ENCODE data around the gene CCDC157. TPM values are rescaled to one million over a fixed set of nuclear protein-coding genes. Genes with fewer than 3 reads are reported as not detected.

Gene CCDC157
- total RNA-seq, 1 experiment from 2014 or later = 4.9 TPM

DNA sequence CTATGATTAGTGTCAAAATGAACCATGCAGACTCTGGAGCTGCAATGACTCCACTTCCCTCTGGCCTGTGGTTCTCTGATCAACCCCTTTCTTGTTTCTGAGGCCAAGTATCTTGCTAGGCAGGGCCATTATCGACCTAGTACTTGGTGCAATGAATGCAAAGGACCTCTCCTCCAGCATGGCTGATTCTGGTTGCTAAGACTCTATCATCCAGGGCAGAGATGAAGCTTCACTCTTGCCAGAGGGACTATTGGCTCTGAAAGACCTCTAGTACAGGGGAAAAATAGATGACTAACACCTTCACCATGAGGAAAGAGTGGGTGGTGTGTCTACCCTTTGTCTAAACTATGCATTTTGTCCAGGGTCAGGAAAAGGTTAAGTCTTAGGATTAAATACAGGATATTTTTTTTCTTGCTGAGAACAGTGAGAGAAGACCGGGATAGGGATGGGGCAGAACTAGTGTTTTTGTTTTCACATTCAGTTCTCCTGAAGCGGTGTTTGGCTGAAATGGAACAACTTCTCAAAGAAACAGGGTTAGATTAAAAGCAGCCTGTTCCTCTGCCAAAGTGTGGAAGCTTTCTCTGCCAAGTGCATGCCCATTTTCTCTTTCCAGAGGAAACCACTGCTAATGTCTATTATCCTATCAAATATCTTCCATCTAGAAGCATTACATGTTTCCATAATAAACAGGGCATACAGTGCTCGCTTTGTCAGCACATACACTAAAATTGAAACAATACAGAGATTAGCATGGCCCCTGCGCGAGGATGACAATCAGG lies 63.7 kb downstream of the CCDC157 start:
- Mint-ChIP-seq H3K4me3 (ENCODE audit: unreplicated experiment) (peak overlapping the region; percentile 16), H3K27me3 (ENCODE audit: insufficient read depth, unreplicated experiment) (no peaks in the 10 kb centered on the region), H3K9me3 (ENCODE audit: unreplicated experiment) (no peaks in the 10 kb centered on the region), H3K27ac (ENCODE audit: unreplicated experiment) (peak overlapping the region; percentile 64), H3K4me1 (ENCODE audit: low read depth, unreplicated experiment) (peaks cover 40% of the 10 kb centered on the region), H3K36me3 (ENCODE audit: insufficient read depth, unreplicated experiment) (peaks cover 25% of the 10 kb centered on the region)
- DNase-seq = no peak
- intact Hi-C loops (cut with micrococcal nuclease; ENCODE audit: unreplicated experiment) = no loop called here
- no peak overlapping the region for H3K4me3 ChIP-seq (ENCODE audit: low read depth, low read length)
- H3K27me3 ChIP-seq (replicated peaks; ENCODE audit: control insufficient read depth, insufficient read depth, low read length) = no peaks in the 10 kb centered on the region
- peaks cover 1% of the 10 kb centered on the region; the same call in 1 of the 2 replicates for H3K36me3 ChIP-seq (ENCODE audit: control insufficient read depth, insufficient read depth, low read length)
- BruUV-seq (replicated peaks) = no TSS peak
- H3K9me3 ChIP-seq = no peaks in the 10 kb centered on the region
- TF ChIP-seq, protein P1, sequence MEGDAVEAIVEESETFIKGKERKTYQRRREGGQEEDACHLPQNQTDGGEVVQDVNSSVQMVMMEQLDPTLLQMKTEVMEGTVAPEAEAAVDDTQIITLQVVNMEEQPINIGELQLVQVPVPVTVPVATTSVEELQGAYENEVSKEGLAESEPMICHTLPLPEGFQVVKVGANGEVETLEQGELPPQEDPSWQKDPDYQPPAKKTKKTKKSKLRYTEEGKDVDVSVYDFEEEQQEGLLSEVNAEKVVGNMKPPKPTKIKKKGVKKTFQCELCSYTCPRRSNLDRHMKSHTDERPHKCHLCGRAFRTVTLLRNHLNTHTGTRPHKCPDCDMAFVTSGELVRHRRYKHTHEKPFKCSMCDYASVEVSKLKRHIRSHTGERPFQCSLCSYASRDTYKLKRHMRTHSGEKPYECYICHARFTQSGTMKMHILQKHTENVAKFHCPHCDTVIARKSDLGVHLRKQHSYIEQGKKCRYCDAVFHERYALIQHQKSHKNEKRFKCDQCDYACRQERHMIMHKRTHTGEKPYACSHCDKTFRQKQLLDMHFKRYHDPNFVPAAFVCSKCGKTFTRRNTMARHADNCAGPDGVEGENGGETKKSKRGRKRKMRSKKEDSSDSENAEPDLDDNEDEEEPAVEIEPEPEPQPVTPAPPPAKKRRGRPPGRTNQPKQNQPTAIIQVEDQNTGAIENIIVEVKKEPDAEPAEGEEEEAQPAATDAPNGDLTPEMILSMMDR (IDR thresholded peaks at IDR 0.05; ENCODE audit: insufficient read depth in 1 of 2, low read depth in 1 of 2, low read length in 1 of 2, severe bottlenecking in 1 of 2, unreplicated experiment in 1 of 2) = no peak
- ChIA-PET CTCF (interaction anchor here (0.6 kb wide), 1 partner anchor 28 kb away, joined by 3 read pairs; no protein-coding TSS in a partner anchor), POLR2A (no interaction called here)
- peaks cover 72% of the 10 kb centered on the region for H3K4me1 ChIP-seq

DNA sequence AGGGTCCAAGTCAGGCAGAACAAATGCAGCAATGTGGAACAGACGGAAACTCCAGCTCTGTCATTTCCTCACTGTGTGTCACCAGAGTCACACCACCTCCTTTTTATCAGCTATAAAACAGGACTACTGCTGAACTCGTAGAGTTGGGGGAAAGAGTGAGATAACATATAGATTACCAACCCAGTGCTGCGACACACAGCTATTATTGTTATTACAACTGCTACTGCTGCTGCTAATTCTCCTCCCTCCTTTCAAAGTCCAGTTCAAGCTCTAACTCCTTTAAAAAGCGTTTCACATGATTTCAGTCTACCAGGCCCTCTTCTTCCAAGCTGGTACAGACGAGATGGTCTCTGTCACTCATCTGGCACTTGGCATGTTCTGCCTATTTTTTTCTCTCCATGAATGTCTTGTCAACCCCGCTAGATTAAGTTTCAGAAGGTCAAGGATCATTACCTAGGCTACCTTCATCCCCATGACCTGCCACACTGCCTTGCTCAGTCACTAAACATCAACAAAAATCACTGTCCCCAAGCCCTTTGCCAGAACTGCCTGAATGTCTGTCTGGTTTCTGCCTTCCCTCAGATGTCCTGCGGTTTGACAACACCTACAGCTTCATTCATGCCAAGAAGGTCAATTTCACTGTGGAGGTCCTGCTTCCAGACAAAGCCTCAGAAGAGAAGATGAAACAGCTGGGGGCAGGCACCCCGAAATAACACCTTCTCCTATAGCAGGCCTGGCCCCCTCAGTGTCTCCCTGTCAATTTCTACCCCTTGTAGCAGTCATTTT lies 65.1 kb downstream of the CCDC157 start:
- CTCF ChIA-PET = interaction anchor here (0.6 to 4.3 kb wide), 5 partner anchors 9 to 1117 kb away, joined by 3 to 29 read pairs (median 4); partner anchors contain the start of gene SEC14L2
- POLR2A ChIA-PET = interaction anchor here (0.6 kb wide), 1 partner anchor 364 kb away, joined by 4 read pairs; no protein-coding TSS in a partner anchor
- intact Hi-C loops (cut with micrococcal nuclease; ENCODE audit: unreplicated experiment) = no loop called here
- peaks cover 63% of the 10 kb centered on the region for H3K4me1 ChIP-seq
- peaks cover 28% of the 10 kb centered on the region for H3K36me3 Mint-ChIP-seq (ENCODE audit: insufficient read depth, unreplicated experiment)
- H3K27me3 ChIP-seq (replicated peaks; ENCODE audit: control insufficient read depth, insufficient read depth, low read length) = no peaks in the 10 kb centered on the region
- peaks cover 1% of the 10 kb centered on the region; the same call in 1 of the 2 replicates for H3K36me3 ChIP-seq (ENCODE audit: control insufficient read depth, insufficient read depth, low read length)
- H3K27me3 Mint-ChIP-seq (ENCODE audit: insufficient read depth, unreplicated experiment) = no peaks in the 10 kb centered on the region
- TF ChIP-seq, protein P1 (IDR thresholded peaks at IDR 0.05; ENCODE audit: insufficient read depth in 1 of 2, low read depth in 1 of 2, low read length in 1 of 2, severe bottlenecking in 1 of 2, unreplicated experiment in 1 of 2) = no peak
- H3K9me3 Mint-ChIP-seq (ENCODE audit: unreplicated experiment) = no peaks in the 10 kb centered on the region
- no peak for DNase-seq
- H3K4me1 Mint-ChIP-seq (ENCODE audit: low read depth, unreplicated experiment) = peaks cover 35% of the 10 kb centered on the region
- H3K27ac Mint-ChIP-seq (ENCODE audit: unreplicated experiment) = peak overlapping the region; percentile 82
- no peaks in the 10 kb centered on the region for H3K9me3 ChIP-seq
- H3K4me3 ChIP-seq (ENCODE audit: low read depth, low read length) = peak overlapping the region; percentile 5; the same call in 1 of the 2 replicates
- H3K4me3 Mint-ChIP-seq (ENCODE audit: unreplicated experiment) = peak overlapping the region; percentile 85
- no TSS peak for BruUV-seq (replicated peaks)

Measured in Caco-2 (cell line).